GM10248 (cell line): ENCODE results near the gene SH3BP5.

Experiments used
- CTCF ChIA-PET: fragments of 300-600 bp; sonication (Branson Sonifier 250); formaldehyde crosslinking; extraction: SDS; loops from one replicate; lab custom pipeline; 2021; ENCODE audit warnings: antibody characterized with exemption; lab: Yijun Ruan, JAX
- POLR2A ChIA-PET: fragments of 350-650 bp; sonication (Branson Sonifier 250); formaldehyde crosslinking; extraction: SDS; loops from one replicate; lab custom pipeline; 2020; ENCODE audit warnings: antibody characterized with exemption; lab: Yijun Ruan, JAX
- DNase-seq: peaks from one replicate; pipeline ENCODE4 v3.0.0; 2012; ENCODE audit errors: extremely low spot score
- CTCF ChIP-seq: IDR thresholded peaks from 2 replicates; pipeline ENCODE4 v1.5.1; 2012; ENCODE audit warnings: mild to moderate bottlenecking, low read depth; ENCODE audit errors: extremely low read depth, missing control alignments, control extremely low read depth

SH3BP5 gene

GRCh38 chr3:15271030-15271429, 61.4 kb downstream of the SH3BP5 start:
- DNase-seq, result no peak
- POLR2A ChIA-PET, result no interaction called here
- CTCF ChIA-PET, result interaction anchor here (1.3 to 10.4 kb wide), 6 partner anchors 13 to 133 kb away, joined by 4 to 203 read pairs (median 96); partner anchors contain the start of gene SH3BP5
- TF ChIP-seq CTCF, result no peak

- CTCF ChIA-PET, result interaction anchor here (0.8 to 10.4 kb wide), 27 partner anchors 12 to 342 kb away, joined by 3 to 203 read pairs (median 14); partner anchors contain the start of genes CAPN7 and SH3BP5
- POLR2A ChIA-PET, result interaction anchor here (1.5 kb wide), 1 partner anchor 136 kb away, joined by 5 read pairs; no protein-coding TSS in a partner anchor
- peak; percentile 89 for DNase-seq
- no peak for TF ChIP-seq CTCF
Measured at GRCh38 chr3:15269091-15269989, 63.0 kb downstream of the SH3BP5 start.

- ChIA-PET CTCF (interaction anchor here (0.6 to 10.4 kb wide), 70 partner anchors 11 to 619 kb away, joined by 3 to 203 read pairs (median 7); partner anchors contain the start of genes CAPN7, RBSN and SH3BP5), POLR2A (interaction anchor here (1.5 kb wide), 1 partner anchor 137 kb away, joined by 5 read pairs; no protein-coding TSS in a partner anchor)
- TF ChIP-seq CTCF, result peak; percentile 97
- DNase-seq, result peak; percentile 84
Measured at GRCh38 chr3:15268033-15268631, 64.3 kb downstream of the SH3BP5 start.

- no peak for DNase-seq
- POLR2A ChIA-PET, result interaction anchor here (1.5 kb wide), 1 partner anchor 138 kb away, joined by 5 read pairs; no protein-coding TSS in a partner anchor
- no peak for TF ChIP-seq CTCF
- CTCF ChIA-PET, result interaction anchor here (0.7 to 10.4 kb wide), 65 partner anchors 10 to 618 kb away, joined by 3 to 203 read pairs (median 7); partner anchors contain the start of genes CAPN7, RBSN and SH3BP5
Measured at GRCh38 chr3:15267502-15267901, 64.9 kb downstream of the SH3BP5 start.

- CTCF ChIA-PET, result interaction anchor here (0.9 to 10.4 kb wide), 41 partner anchors 9 to 618 kb away, joined by 3 to 203 read pairs (median 10); partner anchors contain the start of genes CAPN7 and SH3BP5
- POLR2A ChIA-PET, result no interaction called here
- no peak for DNase-seq
- no peak for TF ChIP-seq CTCF
Measured at GRCh38 chr3:15266510-15267376, 65.6 kb downstream of the SH3BP5 start.
